Measurements from ENCODE around the gene VN1R2. TPM values are rescaled to one million over a fixed set of nuclear protein-coding genes. Genes with fewer than 3 reads are reported as not detected.
"Not testable (repeated sequence)": the region's sequence is repeated elsewhere in the genome, so short reads cannot be mapped to it uniquely, and the experiment has no call there.

VN1R2 gene
- total and polyA plus RNA-seq, 2 experiments from 2014 or later, result not detected

DNA sequence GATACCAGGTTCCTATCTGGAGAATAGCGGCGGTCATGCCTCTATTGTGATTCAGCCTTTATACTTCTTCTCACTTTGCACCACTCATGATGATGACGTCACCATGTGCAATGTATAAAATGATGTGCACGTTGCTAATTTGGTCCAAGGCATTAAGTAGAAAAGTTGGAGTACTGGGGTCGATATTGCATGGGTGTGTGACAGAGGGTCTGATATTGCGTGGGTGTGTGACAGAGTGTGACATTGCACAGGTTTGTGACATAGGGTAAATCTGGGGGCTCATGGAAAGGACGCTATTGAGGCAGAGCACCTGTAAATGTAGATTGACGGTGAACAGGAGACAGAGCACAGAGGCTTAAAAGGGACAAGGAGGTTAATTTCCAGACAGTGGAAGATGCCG is 14.0 kb downstream of the VN1R2 start:
- Histone ChIP-seq H3K79me2 (ENCODE audit: insufficient read depth) (no peaks in the 10 kb centered on the region), H2AFZ (no peak overlapping the region), H3K9me3 (ENCODE audit: low read depth) (no peaks in the 10 kb centered on the region), H4K20me1 (ENCODE audit: insufficient read depth) (no peaks in the 10 kb centered on the region), H3K4me1 (ENCODE audit: insufficient read depth) (no peaks in the 10 kb centered on the region), H3K36me3 (ENCODE audit: low read depth) (no peaks in the 10 kb centered on the region), H3K9ac (no peak overlapping the region), H3K9me2 (ENCODE audit: insufficient read depth) (no peaks in the 10 kb centered on the region), H3K27me3 (replicated peaks; ENCODE audit: insufficient read depth) (no peaks in the 10 kb centered on the region), H3K4me3 (no peak overlapping the region), H3F3A (ENCODE audit: insufficient read depth) (no peaks in the 10 kb centered on the region), H3K4me2 (ENCODE audit: unreplicated experiment) (no peak overlapping the region), H3K27ac (no peak overlapping the region)
- TF ChIP-seq EZH2 (IDR thresholded peaks at IDR 0.05; ENCODE audit: insufficient read depth, poor library complexity, severe bottlenecking), result no peak
- TF ChIP-seq EZH2phosphoT487 (IDR thresholded peaks at IDR 0.05; ENCODE audit: insufficient read depth, low read depth), result no peak
- in situ Hi-C loops (cut with MboI), result no loop called here
- DNase-seq, result no peak
- 28 to 35% methylated on average over 7 of the region's 9 CpGs for WGBS, 2 experiments (ENCODE audit: low coverage in 1 of 2, low lambda C conversion rate in 2 of 2, missing lambda C conversion rate in 2 of 2)

DNA sequence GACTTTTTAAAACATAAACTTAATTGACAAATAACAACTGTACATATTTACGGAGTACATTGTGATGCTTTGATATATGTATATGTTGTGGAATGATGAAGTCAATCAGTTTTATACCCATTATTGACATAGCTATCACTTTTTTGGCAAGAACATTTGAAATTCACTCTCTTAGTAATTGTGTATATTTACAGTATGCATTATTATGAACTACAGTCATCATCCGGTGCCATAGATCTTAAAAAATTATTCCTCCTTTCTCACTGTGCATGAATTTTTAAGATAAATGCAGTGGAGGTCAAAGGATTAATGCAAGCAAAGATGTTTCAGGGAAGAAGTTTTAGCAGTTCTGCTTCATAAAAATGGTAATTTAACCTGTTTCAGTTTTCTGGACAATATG is 17.4 kb downstream of the VN1R2 start:
- Histone ChIP-seq H4K20me1 (ENCODE audit: insufficient read depth) (no peaks in the 10 kb centered on the region), H3K4me3 (no peak overlapping the region), H3K4me1 (ENCODE audit: insufficient read depth) (no peaks in the 10 kb centered on the region), H3K9me2 (ENCODE audit: insufficient read depth) (no peaks in the 10 kb centered on the region), H3K9ac (no peak overlapping the region), H3K27me3 (replicated peaks; ENCODE audit: insufficient read depth) (no peaks in the 10 kb centered on the region), H2AFZ (no peak overlapping the region), H3K79me2 (ENCODE audit: insufficient read depth) (no peaks in the 10 kb centered on the region), H3K4me2 (ENCODE audit: unreplicated experiment) (no peak overlapping the region), H3K9me3 (ENCODE audit: low read depth) (no peaks in the 10 kb centered on the region), H3F3A (ENCODE audit: insufficient read depth) (no peaks in the 10 kb centered on the region), H3K36me3 (ENCODE audit: low read depth) (no peaks in the 10 kb centered on the region), H3K27ac (no peak overlapping the region)
- DNase-seq, result no peak
- TF ChIP-seq EZH2 (IDR thresholded peaks at IDR 0.05; ENCODE audit: insufficient read depth, poor library complexity, severe bottlenecking) (no peak), EZH2phosphoT487 (IDR thresholded peaks at IDR 0.05; ENCODE audit: insufficient read depth, low read depth) (no peak)
- in situ Hi-C loops (cut with MboI), result no loop called here
- 86 to 87% methylated on average over 2 of the region's 2 CpGs for WGBS, 2 experiments (ENCODE audit: low coverage in 1 of 2, low lambda C conversion rate in 2 of 2, missing lambda C conversion rate in 2 of 2)

DNA sequence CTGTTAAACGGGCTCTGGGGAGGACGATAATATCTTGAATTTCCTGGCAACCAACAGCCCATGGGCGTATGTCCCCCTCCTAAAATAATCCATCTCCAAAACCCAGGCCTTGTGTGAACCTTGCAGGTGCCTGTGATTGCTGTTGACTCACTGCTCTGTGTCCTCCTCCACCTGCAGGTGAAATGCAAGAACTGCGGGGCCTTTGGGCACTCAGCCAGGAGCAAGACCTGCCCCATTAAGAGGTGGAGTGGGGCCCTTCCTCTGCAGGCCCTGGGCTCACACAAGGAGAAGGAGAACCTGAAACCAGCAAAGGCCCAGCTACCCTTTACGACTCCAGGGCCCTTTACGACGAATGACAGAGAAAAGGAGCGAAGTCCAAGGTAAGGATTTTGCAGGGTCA is 23.9 kb downstream of the VN1R2 start:
- in situ Hi-C loops (cut with MboI); H3F3A ChIP-seq (ENCODE audit: insufficient read depth); H3K27ac ChIP-seq; H3K9me2 ChIP-seq (ENCODE audit: insufficient read depth); H2AFZ ChIP-seq; DNase-seq; H3K36me3 ChIP-seq (ENCODE audit: low read depth); H3K4me3 ChIP-seq; H3K4me1 ChIP-seq (ENCODE audit: insufficient read depth); H4K20me1 ChIP-seq (ENCODE audit: insufficient read depth); H3K79me2 ChIP-seq (ENCODE audit: insufficient read depth); H3K9me3 ChIP-seq (ENCODE audit: low read depth); H3K9ac ChIP-seq; H3K4me2 ChIP-seq (ENCODE audit: unreplicated experiment); H3K27me3 ChIP-seq (replicated peaks; ENCODE audit: insufficient read depth): not testable (repeated sequence)
- 37 to 40% methylated on average over 2 to 4 of the region's 8 CpGs for WGBS, 2 experiments (ENCODE audit: low coverage in 1 of 2, low lambda C conversion rate in 2 of 2, missing lambda C conversion rate in 2 of 2)

DNA sequence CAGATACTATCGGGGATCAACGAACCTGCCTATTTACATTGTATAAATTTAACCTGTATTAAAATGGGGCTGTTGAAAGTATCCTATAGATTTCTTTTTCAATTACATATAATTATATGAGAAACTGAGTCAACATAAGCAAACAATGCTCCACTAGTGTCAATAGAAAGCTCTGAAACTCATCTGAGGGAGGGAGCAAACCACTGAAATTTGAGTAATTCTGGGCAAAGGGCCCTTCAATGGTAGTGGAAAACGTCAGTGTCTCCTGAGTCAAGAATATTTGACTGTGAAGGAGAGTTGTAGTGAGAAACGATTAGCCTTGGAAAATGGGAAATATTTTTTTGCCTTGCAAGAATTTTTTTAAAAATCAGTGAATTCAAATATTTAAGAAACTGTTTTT is 27.0 kb downstream of the VN1R2 start:
- no peaks in the 10 kb centered on the region for H3K4me1 ChIP-seq (ENCODE audit: insufficient read depth)
- H3K79me2 ChIP-seq (ENCODE audit: insufficient read depth), result no peaks in the 10 kb centered on the region
- H4K20me1 ChIP-seq (ENCODE audit: insufficient read depth), result no peaks in the 10 kb centered on the region
- no peaks in the 10 kb centered on the region for H3K9me3 ChIP-seq (ENCODE audit: low read depth)
- H3K4me2 ChIP-seq (ENCODE audit: unreplicated experiment), result no peak overlapping the region
- DNase-seq, result no peak
- WGBS, 2 experiments (ENCODE audit: low coverage in 1 of 2, low lambda C conversion rate in 2 of 2, missing lambda C conversion rate in 2 of 2), result 28 to 31% methylated on average over 4 of the region's 4 CpGs
- TF ChIP-seq EZH2 (IDR thresholded peaks at IDR 0.05; ENCODE audit: insufficient read depth, poor library complexity, severe bottlenecking), result no peak
- no peak for TF ChIP-seq EZH2phosphoT487 (IDR thresholded peaks at IDR 0.05; ENCODE audit: insufficient read depth, low read depth)
- H3F3A ChIP-seq (ENCODE audit: insufficient read depth), result no peaks in the 10 kb centered on the region
- no peak overlapping the region for H3K27ac ChIP-seq
- H2AFZ ChIP-seq, result no peak overlapping the region
- H3K27me3 ChIP-seq (replicated peaks; ENCODE audit: insufficient read depth), result no peaks in the 10 kb centered on the region
- no peaks in the 10 kb centered on the region for H3K9me2 ChIP-seq (ENCODE audit: insufficient read depth)
- in situ Hi-C loops (cut with MboI), result no loop called here
- H3K4me3 ChIP-seq, result no peak overlapping the region
- H3K36me3 ChIP-seq (ENCODE audit: low read depth), result no peaks in the 10 kb centered on the region
- H3K9ac ChIP-seq, result no peak overlapping the region

DNA sequence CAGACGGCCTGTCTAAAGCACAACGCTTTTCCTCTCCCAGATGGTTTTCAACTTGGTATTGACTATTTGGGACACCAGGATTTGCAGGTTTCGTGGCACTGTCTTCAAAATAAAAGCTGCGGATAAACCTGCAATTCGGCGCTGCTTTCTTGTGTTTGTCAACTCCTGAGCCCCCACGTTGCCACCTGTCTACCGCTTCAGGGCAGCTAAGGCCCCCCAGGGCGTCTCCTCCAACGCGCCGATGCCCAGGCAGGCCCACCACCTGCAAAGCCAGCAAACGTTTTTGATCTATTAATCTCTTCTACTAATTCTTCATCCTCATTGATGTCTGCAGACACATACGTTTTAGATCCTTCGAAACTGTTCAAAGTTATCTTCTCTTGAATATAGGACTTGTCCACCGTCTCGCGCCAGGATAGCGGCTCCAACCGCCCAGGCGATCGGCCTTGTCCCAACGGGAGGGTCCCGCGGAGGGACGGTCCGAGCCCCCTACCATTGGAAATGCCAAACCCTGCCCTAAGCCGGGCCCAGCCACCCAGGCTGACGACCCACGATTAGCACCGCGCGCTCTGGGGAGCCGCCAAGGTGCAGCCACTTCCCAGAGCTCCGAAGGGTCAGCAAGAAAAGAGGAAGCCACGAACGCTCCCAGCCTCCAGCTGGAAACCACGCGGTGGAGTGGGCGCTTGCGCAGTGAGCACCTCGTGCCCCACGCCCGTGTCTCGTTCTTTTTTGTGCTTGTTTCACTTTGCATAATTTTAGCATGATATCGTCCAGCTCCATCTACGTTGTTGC is 32.9 kb downstream of the VN1R2 start:
- Histone ChIP-seq H3K4me2 (ENCODE audit: unreplicated experiment) (no peak overlapping the region), H3K79me2 (ENCODE audit: insufficient read depth) (no peaks in the 10 kb centered on the region), H3K27me3 (replicated peaks; ENCODE audit: insufficient read depth) (no peaks in the 10 kb centered on the region), H3F3A (ENCODE audit: insufficient read depth) (no peaks in the 10 kb centered on the region), H3K9me3 (ENCODE audit: low read depth) (no peaks in the 10 kb centered on the region), H2AFZ (no peak overlapping the region), H3K9ac (no peak overlapping the region), H3K9me2 (ENCODE audit: insufficient read depth) (no peaks in the 10 kb centered on the region), H3K4me3 (no peak overlapping the region), H3K36me3 (ENCODE audit: low read depth) (no peaks in the 10 kb centered on the region), H3K4me1 (ENCODE audit: insufficient read depth) (no peaks in the 10 kb centered on the region), H3K27ac (no peak overlapping the region), H4K20me1 (ENCODE audit: insufficient read depth) (no peaks in the 10 kb centered on the region)
- in situ Hi-C loops (cut with MboI), result no loop called here
- no peak for TF ChIP-seq EZH2 (IDR thresholded peaks at IDR 0.05; ENCODE audit: insufficient read depth, poor library complexity, severe bottlenecking)
- DNase-seq, result no peak
- WGBS, 2 experiments (ENCODE audit: low coverage in 1 of 2, low lambda C conversion rate in 2 of 2, missing lambda C conversion rate in 2 of 2), result 73 to 75% methylated on average over 47 of the region's 47 CpGs
